IMR-90 (cell line): ENCODE results near the gene DEAF1. TPM values are rescaled to one million over a fixed set of nuclear protein-coding genes. Genes with fewer than 3 reads are reported as not detected.

Experiments used
- ATAC-seq: fragments of 200-7000 bp; cut with Tn5 transposase; 2 replicates; pipeline ENCODE4 v1.9.1; 2020; ENCODE audit warnings: low read depth, mild to moderate bottlenecking, moderate library complexity
- BruUV-seq: library from RNA; stranded (reverse); fragments of 400-500 nt; replicated peaks from 2 replicates; lab custom pipeline; 2021; lab: Mats Ljungman, UMichigan
- CTCF ChIA-PET: fragments of 300-600 bp; formaldehyde crosslinking; extraction: SDS; loops from one replicate; lab custom pipeline; 2021; ENCODE audit warnings: antibody characterized with exemption; lab: Yijun Ruan, JAX
- POLR2A ChIA-PET: fragments of 300-600 bp; sonication (Branson Sonifier 250); formaldehyde crosslinking; loops from one replicate; lab custom pipeline; 2022; ENCODE audit warnings: antibody characterized with exemption; ENCODE audit not compliant: unreplicated experiment; lab: Charles Lee
- DNase-seq: peaks from one replicate; pipeline ENCODE4 v3.0.0; 2013
- H2AFZ ChIP-seq: replicated peaks from 2 replicates; pipeline ENCODE3; 2013; ENCODE audit warnings: low read length, mild to moderate bottlenecking; ENCODE audit not compliant: poor library complexity
- H2AK5ac ChIP-seq: 2 replicates; pipeline ENCODE4 v1.6.1; 2013; ENCODE audit warnings: low read depth, low read length, inconsistent platforms
- H2AK9ac ChIP-seq: replicated peaks from 2 replicates; pipeline ENCODE3; 2013; ENCODE audit warnings: mild to moderate bottlenecking, low read depth, low read length, moderate library complexity; ENCODE audit not compliant: poor library complexity
- H2BK120ac ChIP-seq: 2 replicates; pipeline ENCODE4 v1.6.1; 2013; ENCODE audit warnings: low read depth, low read length, inconsistent platforms
- H2BK15ac ChIP-seq: 3 replicates; pipeline ENCODE4 v1.6.1; 2013; ENCODE audit warnings: low read depth, low read length, inconsistent platforms
- H2BK20ac ChIP-seq: 2 replicates; pipeline ENCODE4 v1.6.1; 2013; ENCODE audit warnings: low read depth, mild to moderate bottlenecking, inconsistent platforms, low read length, moderate library complexity
- H2BK5ac ChIP-seq: 2 replicates; pipeline ENCODE4 v1.6.1; 2013; ENCODE audit warnings: mild to moderate bottlenecking, low read depth, low read length, inconsistent platforms; ENCODE audit not compliant: poor library complexity, severe bottlenecking
- H3K14ac ChIP-seq: replicated peaks from 2 replicates; pipeline ENCODE4 v1.6.1; 2013; ENCODE audit warnings: low read depth, low read length, inconsistent platforms
- H3K18ac ChIP-seq: 2 replicates; pipeline ENCODE4 v1.6.1; 2013; ENCODE audit warnings: low read depth, low read length, control low read depth
- H3K23ac ChIP-seq: 2 replicates; pipeline ENCODE4 v1.6.1; 2013; ENCODE audit warnings: low read depth, low read length, inconsistent platforms
- H3K27ac ChIP-seq: 2 replicates; pipeline ENCODE4 v1.5.1; 2013; ENCODE audit warnings: mild to moderate bottlenecking, control low read depth, low read length; ENCODE audit not compliant: insufficient read depth
- H3K27me3 ChIP-seq: 2 replicates; pipeline ENCODE4 v1.6.1; 2013; ENCODE audit warnings: low read length; ENCODE audit not compliant: control insufficient read depth, insufficient read depth
- H3K36me3 ChIP-seq: 2 replicates; pipeline ENCODE4 v1.6.1; 2013; ENCODE audit warnings: low read length, mixed read lengths; ENCODE audit not compliant: control insufficient read depth, insufficient read depth
- H3K4ac ChIP-seq: 2 replicates; pipeline ENCODE4 v1.6.1; 2013; ENCODE audit warnings: low read depth, low read length, inconsistent platforms
- H3K4me1 ChIP-seq: 2 replicates; pipeline ENCODE4 v1.6.1; 2013; ENCODE audit warnings: low read length, mixed read lengths; ENCODE audit not compliant: control insufficient read depth, insufficient read depth
- H3K4me2 ChIP-seq: 2 replicates; pipeline ENCODE4 v1.6.1; 2013; ENCODE audit warnings: low read depth, mild to moderate bottlenecking, control low read depth, low read length, moderate library complexity
- H3K4me3 ChIP-seq: 2 replicates; pipeline ENCODE4 v1.5.1; 2013; ENCODE audit warnings: low read depth, mild to moderate bottlenecking, control low read depth, low read length, moderate library complexity; ENCODE audit not compliant: insufficient read depth
- H3K56ac ChIP-seq: 2 replicates; pipeline ENCODE4 v1.6.1; 2013; ENCODE audit warnings: low read length, inconsistent platforms; ENCODE audit not compliant: insufficient read depth; ENCODE audit errors: extremely low read depth
- H3K79me1 ChIP-seq, 2 experiments: 2 replicates each; pipeline ENCODE4 v1.6.1; 2013; ENCODE audit warnings: low read length in 2 of 2, inconsistent platforms in 1 of 2, low read depth in 1 of 2
- H3K9ac ChIP-seq: 2 replicates; pipeline ENCODE4 v1.6.1; 2013; ENCODE audit warnings: low read depth, low read length, control low read depth
- H3K9me1 ChIP-seq: 2 replicates; pipeline ENCODE4 v1.6.1; 2013; ENCODE audit warnings: low read length, inconsistent platforms; ENCODE audit not compliant: insufficient read depth
- H3K9me3 ChIP-seq: 2 replicates; pipeline ENCODE4 v1.6.1; 2013; ENCODE audit warnings: low read length; ENCODE audit not compliant: control insufficient read depth, insufficient read depth
- H4K20me1 ChIP-seq: 2 replicates; pipeline ENCODE4 v1.6.1; 2013; ENCODE audit warnings: low read length, inconsistent platforms; ENCODE audit not compliant: insufficient read depth
- H4K5ac ChIP-seq: 2 replicates; pipeline ENCODE4 v1.6.1; 2013; ENCODE audit warnings: mild to moderate bottlenecking, low read depth, low read length, control low read depth
- H4K8ac ChIP-seq, 2 experiments: 2 replicates each; pipeline ENCODE4 v1.6.1; 2013; ENCODE audit warnings: low read depth in 2 of 2, low read length in 2 of 2, control low read depth in 1 of 2, inconsistent platforms in 1 of 2
- H4K91ac ChIP-seq: 2 replicates; pipeline ENCODE4 v1.6.1; 2013; ENCODE audit warnings: low read depth, low read length, inconsistent platforms; ENCODE audit not compliant: insufficient read depth
- POLR2A ChIP-seq: IDR thresholded peaks from 2 replicates; pipeline ENCODE4 v1.6.1; 2012; ENCODE audit warnings: mild to moderate bottlenecking, low read depth, low read length
- WGBS, 2 experiments: methylation state at CpG; one replicate each; pipeline versions ENCODE4 v1.1.5 to v1.1.7; 2013; ENCODE audit warnings: missing lambda C conversion rate in 2 of 2; ENCODE audit not compliant: insufficient read length in 1 of 2; ENCODE audit errors: extremely low coverage in 2 of 2; 5-methylcytosine and 5-hydroxymethylcytosine counted together
- dilution Hi-C: fragments of 300-500 bp; cut with HindIII; formaldehyde crosslinking; loops from one replicate; pipeline ENCODE4 v1.14.3; 2018; ENCODE audit warnings: low sequenced_read_pairs; ENCODE audit not compliant: unreplicated experiment
- in situ Hi-C: fragments of 300-500 bp; cut with MboI; formaldehyde crosslinking; loops from 3 replicates; pipeline ENCODE4 v1.14.3; 2019; ENCODE audit warnings: low sequenced_read_pairs, inconsistent platforms, mixed read lengths
- intact Hi-C: fragments of 100-400 bp; cut with micrococcal nuclease; formaldehyde crosslinking; loops from 2 replicates; pipeline ENCODE4 v1.10.0; 2022
- polyA plus RNA-seq, 3 experiments: library from polyadenylated mRNA; depleted of rRNA; stranded (reverse); fragments of >200 nt; gene quantifications; 2 replicates each; pipeline ENCODE4 v1.2.3, GENCODE V29; 2012; ENCODE audit warnings: low replicate concordance in 1 of 3
- total RNA-seq: library from RNA; depleted of rRNA; stranded (reverse); fragments of >200 nt; gene quantifications from 2 replicates; pipeline ENCODE4 v1.2.3, GENCODE V29; 2012

Gene DEAF1
- total and polyA plus RNA-seq, 2 of the 4 experiments (the other 2 are of a cell fraction): 22.9 to 31.6 TPM

DNA sequence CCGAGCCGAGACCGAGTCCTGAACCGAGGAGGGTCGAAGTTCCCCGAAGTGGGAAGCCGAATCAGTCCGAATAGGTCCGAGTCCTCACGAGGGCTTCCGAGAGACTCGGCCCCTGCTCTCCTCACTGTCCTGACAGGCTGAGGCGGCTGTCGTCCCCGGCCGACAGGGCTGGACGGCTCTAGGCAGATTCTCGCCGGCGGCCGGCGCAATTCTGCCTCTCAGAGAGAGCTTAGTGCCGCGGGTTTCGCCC is 191 bp upstream of the DEAF1 start:
- DNase-seq (no peak), ATAC-seq (no peak)
- Histone ChIP-seq H3K23ac (peak overlapping the region; percentile 97), H3K4me2 (peak overlapping the region; percentile 66), H3K56ac (peak overlapping the region; percentile 99), H3K4me3 (peak overlapping the region; percentile 90), H3K9me1 (peaks cover 29% of the 10 kb centered on the region), H2BK5ac (peak overlapping the region; percentile 100), H3K36me3 (peaks cover 5% of the 10 kb centered on the region; the same call in 1 of the 2 replicates), H3K14ac (peak overlapping the region; percentile 99), H2BK120ac (peak overlapping the region; percentile 97), H2AFZ (peak overlapping the region; percentile 99), H3K79me1 (peaks cover 27 to 68% of the 10 kb centered on the region in 2 experiments), H3K4ac (peak overlapping the region; percentile 99), H3K27ac (peak overlapping the region; percentile 99), H3K4me1 (peaks cover 36% of the 10 kb centered on the region), H3K9me3 (no peaks in the 10 kb centered on the region), H4K20me1 (peaks cover 43% of the 10 kb centered on the region), H2AK5ac (no peak overlapping the region), H3K27me3 (no peaks in the 10 kb centered on the region), H2BK20ac (peak overlapping the region; percentile 80; the same call in 1 of the 2 replicates), H3K18ac (peak overlapping the region; percentile 96), H2AK9ac (peak overlapping the region; percentile 95), H4K91ac (peak overlapping the region; percentile 91), H4K5ac (peak overlapping the region; percentile 92), H3K9ac (peak overlapping the region; percentile 98), H2BK15ac (no peak overlapping the region; the same call in 2 of the 3 replicates), H4K8ac (peak overlapping the region; percentile 72 to 97)
- POLR2A ChIA-PET: no interaction called here
- dilution Hi-C loops (no loop called here), in situ Hi-C loops (no loop called here), intact Hi-C loops (loop anchor here (1.0 kb wide), 2 partner anchors 28 to 51 kb away; no protein-coding TSS in a partner anchor)
- no TSS peak for BruUV-seq
- CTCF ChIA-PET: no interaction called here
- no peak for TF ChIP-seq POLR2A
- 0% methylated on average over 13 of the region's 25 CpGs; no CpG with 5 or more reads in 1 of the 2 experiments for WGBS, 2 experiments
